K562 (cell line): ENCODE data around the gene GPX5. TPM values are rescaled to one million over a fixed set of nuclear protein-coding genes. Genes with fewer than 3 reads are reported as not detected.

Experiments used
- CEBPB ChIP-seq: fragments of 450-650 bp; IDR thresholded peaks from 2 replicates; pipeline ENCODE4 v1.6.1; 2016; ENCODE audit warnings: missing genetic modification characterization, missing compliant biosample characterization
- DDX20 ChIP-seq: fragments of 450-650 bp; IDR thresholded peaks from 2 replicates; pipeline ENCODE4 v1.6.1; 2016; ENCODE audit warnings: missing genetic modification characterization, low read depth, mild to moderate bottlenecking, missing compliant biosample characterization, moderate library complexity
- DMBX1 ChIP-seq: fragments of 250-450 bp; sonication (Bioruptor Pico); IDR thresholded peaks from 2 replicates; pipeline ENCODE4 v1.8.0; 2022; ENCODE audit warnings: inconsistent platforms, mild to moderate bottlenecking, moderate library complexity, borderline replicate concordance
- DPF2 ChIP-seq: fragments of 450-650 bp; IDR thresholded peaks from 2 replicates; pipeline ENCODE4 v1.6.1; 2016
- EP400 ChIP-seq: fragments of 450-650 bp; IDR thresholded peaks from 2 replicates; pipeline ENCODE4 v1.6.1; 2017; ENCODE audit warnings: antibody characterized with exemption, mild to moderate bottlenecking, moderate library complexity
- HDAC6 ChIP-seq: IDR thresholded peaks from 2 replicates; pipeline ENCODE4 v1.6.1; 2012; ENCODE audit warnings: low read depth, mild to moderate bottlenecking, control low read depth, inconsistent platforms, low read length, moderate library complexity
- MIER1 ChIP-seq: fragments of 450-650 bp; IDR thresholded peaks from 2 replicates; pipeline ENCODE4 v1.6.1; 2016; ENCODE audit warnings: antibody characterized with exemption, mild to moderate bottlenecking, low read depth
- PURB ChIP-seq: sonication (generic); formaldehyde crosslinking; IDR thresholded peaks from 2 replicates; pipeline ENCODE4 v1.9.0; 2021; ENCODE audit warnings: low read depth, mild to moderate bottlenecking, missing genetic modification reagents
- RBFOX2 ChIP-seq: fragments of 200-400 bp; formaldehyde crosslinking; IDR thresholded peaks from 2 replicates; pipeline ENCODE4 v1.6.1; 2017; ENCODE audit warnings: low read depth, mild to moderate bottlenecking, low read length, moderate library complexity
- ZBTB2 ChIP-seq: fragments of 450-650 bp; IDR thresholded peaks from 2 replicates; pipeline ENCODE4 v1.6.1; 2016; ENCODE audit warnings: antibody characterized with exemption
- ZKSCAN8 ChIP-seq: fragments of 200-800 bp; sonication (Bioruptor generic); IDR thresholded peaks from 2 replicates; pipeline ENCODE4 v1.6.1; 2016; ENCODE audit warnings: missing genetic modification characterization, missing compliant biosample characterization
- ZMIZ1 ChIP-seq, 2 experiments: fragments of 150-350 bp in 1 of 2; IDR thresholded peaks; 2 replicates each; pipeline ENCODE4 v1.6.1; 2012 to 2016; ENCODE audit warnings: low read depth in 2 of 2, low read length in 2 of 2, mild to moderate bottlenecking in 1 of 2, moderate library complexity in 1 of 2
- ZNF644 ChIP-seq: fragments of 200-800 bp; sonication (Bioruptor generic); IDR thresholded peaks from 2 replicates; pipeline ENCODE4 v1.6.1; 2016; ENCODE audit warnings: low read depth, missing genetic modification characterization, missing compliant biosample characterization
- polyA plus RNA-seq, 8 experiments: library from polyadenylated mRNA; depleted of rRNA in 4 of 8; stranded (reverse) in 5 of 8; unstranded in 3 of 8; fragments of >200 nt; fragmentation: Nextera tagmentation in 2 of 8; fragmentation: Illumina TruSeq in 1 of 8; extraction: Ambion mirVana in 2 of 8; extraction: Trizol in 1 of 8; gene quantifications; 2 replicates each; pipeline versions ENCODE4 v1.2.1 to v1.2.3, GENCODE V29; 2011 to 2014; ENCODE audit warnings: inconsistent platforms in 1 of 8, missing spikeins in 1 of 8
- total RNA-seq, 7 experiments: library from RNA; depleted of rRNA in 6 of 7; stranded (reverse); fragments of >200 nt in 6 of 7; fragmentation: Illumina TruSeq in 2 of 7; extraction: Trizol in 2 of 7; gene quantifications; 2 replicates each; pipeline versions ENCODE4 v1.2.1 to v1.2.3, GENCODE V29; 2011 to 2021; ENCODE audit warnings: low replicate concordance in 1 of 7
- TF ChIP-seq, protein P1 (sequence below): fragments of 450-650 bp; conservative IDR thresholded peaks from 2 replicates; pipeline ENCODE4 v1.6.1; 2016; ENCODE audit warnings: missing genetic modification characterization, low read depth, mild to moderate bottlenecking, control low read depth, missing compliant biosample characterization
- TF ChIP-seq, protein P2 (sequence below): sonication (generic); formaldehyde crosslinking; IDR thresholded peaks from 2 replicates; pipeline ENCODE4 v1.8.1; 2022; ENCODE audit warnings: missing genetic modification reagents
- TF ChIP-seq, protein P3 (sequence below): sonication (generic); formaldehyde crosslinking; IDR thresholded peaks from 2 replicates; pipeline ENCODE4 v1.4.0; 2020; ENCODE audit warnings: mild to moderate bottlenecking, missing genetic modification reagents

The GPX5 gene
- total and polyA plus RNA-seq, 9 of the 15 experiments (the other 6 are each of a cell fraction or from before 2014, with no cell fraction given), result 0.07 to 0.18 (median 0.15) TPM; not detected in 6

DNA sequence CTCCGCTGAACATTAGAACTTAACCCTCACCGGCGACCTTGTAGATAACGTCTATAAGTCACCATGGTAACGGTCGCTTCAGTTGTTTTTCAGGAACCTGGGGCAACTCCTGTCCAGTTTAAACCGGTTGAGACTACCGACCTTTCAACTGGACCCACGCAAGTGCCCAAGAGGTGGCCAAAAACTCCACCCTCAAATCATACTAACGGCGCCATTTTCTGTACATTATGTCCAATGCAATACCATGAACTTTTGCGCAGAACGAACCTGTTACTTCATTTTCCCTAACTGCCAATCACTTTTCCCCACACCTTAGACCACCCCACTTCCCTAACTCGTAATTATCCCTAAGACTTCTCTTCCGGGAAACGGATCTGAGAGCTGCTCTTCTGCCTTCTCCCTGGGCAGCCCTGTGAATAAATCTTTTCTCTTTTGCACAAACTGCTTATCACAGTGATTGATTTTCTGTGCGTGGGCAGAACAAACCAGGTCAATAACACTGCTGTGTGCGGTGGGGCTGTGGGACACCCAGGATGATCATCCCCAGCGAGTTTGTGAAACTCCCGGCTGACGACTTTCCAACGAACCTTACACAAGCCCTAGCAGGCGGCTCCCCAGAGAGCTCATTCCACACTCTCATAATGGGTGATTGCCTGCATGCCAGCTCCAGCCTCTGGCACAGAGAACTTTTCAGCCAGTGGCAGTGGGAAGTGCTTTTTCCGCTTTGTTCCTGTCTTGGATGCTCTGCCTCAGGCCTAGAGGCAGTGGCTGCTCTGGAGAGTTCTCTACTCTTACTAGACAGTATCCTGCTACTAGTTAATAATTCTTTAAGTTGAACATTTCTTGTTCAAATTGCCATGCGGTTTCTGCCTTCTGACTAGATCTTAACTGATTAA is 28.6 kb downstream of the GPX5 start (continued):
- TF ChIP-seq CEBPB (peak; percentile 54; the same call in 1 of the 2 replicates), ZMIZ1 (IDR thresholded peaks at IDR 0.05; ENCODE audit: low read depth in 2 of 2, low read length in 2 of 2) (no peak), DPF2 (peak; percentile 40; the same call in 1 of the 2 replicates), ZNF644 (tag) (peak; percentile 94), RBFOX2 (peak; percentile 53; the same call in 1 of the 2 replicates), ZBTB2 (peak; percentile 43; the same call in 1 of the 2 replicates), DMBX1 (peak; percentile 62; the same call in 1 of the 2 replicates), MIER1 (no peak), HDAC6 (no peak), PURB (CRISPR knock-in tag) (no peak), DDX20 (tag) (peak; percentile 85; the same call in 1 of the 2 replicates), ZKSCAN8 (peak; percentile 90), EP400 (peak; percentile 82)
- TF ChIP-seq, protein P1, sequence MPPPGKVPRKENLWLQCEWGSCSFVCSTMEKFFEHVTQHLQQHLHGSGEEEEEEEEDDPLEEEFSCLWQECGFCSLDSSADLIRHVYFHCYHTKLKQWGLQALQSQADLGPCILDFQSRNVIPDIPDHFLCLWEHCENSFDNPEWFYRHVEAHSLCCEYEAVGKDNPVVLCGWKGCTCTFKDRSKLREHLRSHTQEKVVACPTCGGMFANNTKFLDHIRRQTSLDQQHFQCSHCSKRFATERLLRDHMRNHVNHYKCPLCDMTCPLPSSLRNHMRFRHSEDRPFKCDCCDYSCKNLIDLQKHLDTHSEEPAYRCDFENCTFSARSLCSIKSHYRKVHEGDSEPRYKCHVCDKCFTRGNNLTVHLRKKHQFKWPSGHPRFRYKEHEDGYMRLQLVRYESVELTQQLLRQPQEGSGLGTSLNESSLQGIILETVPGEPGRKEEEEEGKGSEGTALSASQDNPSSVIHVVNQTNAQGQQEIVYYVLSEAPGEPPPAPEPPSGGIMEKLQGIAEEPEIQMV (tag), result peak; percentile 68
- TF ChIP-seq, protein P2, sequence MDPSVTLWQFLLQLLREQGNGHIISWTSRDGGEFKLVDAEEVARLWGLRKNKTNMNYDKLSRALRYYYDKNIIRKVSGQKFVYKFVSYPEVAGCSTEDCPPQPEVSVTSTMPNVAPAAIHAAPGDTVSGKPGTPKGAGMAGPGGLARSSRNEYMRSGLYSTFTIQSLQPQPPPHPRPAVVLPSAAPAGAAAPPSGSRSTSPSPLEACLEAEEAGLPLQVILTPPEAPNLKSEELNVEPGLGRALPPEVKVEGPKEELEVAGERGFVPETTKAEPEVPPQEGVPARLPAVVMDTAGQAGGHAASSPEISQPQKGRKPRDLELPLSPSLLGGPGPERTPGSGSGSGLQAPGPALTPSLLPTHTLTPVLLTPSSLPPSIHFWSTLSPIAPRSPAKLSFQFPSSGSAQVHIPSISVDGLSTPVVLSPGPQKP (CRISPR knock-in tag), result no peak
- TF ChIP-seq, protein P3, sequence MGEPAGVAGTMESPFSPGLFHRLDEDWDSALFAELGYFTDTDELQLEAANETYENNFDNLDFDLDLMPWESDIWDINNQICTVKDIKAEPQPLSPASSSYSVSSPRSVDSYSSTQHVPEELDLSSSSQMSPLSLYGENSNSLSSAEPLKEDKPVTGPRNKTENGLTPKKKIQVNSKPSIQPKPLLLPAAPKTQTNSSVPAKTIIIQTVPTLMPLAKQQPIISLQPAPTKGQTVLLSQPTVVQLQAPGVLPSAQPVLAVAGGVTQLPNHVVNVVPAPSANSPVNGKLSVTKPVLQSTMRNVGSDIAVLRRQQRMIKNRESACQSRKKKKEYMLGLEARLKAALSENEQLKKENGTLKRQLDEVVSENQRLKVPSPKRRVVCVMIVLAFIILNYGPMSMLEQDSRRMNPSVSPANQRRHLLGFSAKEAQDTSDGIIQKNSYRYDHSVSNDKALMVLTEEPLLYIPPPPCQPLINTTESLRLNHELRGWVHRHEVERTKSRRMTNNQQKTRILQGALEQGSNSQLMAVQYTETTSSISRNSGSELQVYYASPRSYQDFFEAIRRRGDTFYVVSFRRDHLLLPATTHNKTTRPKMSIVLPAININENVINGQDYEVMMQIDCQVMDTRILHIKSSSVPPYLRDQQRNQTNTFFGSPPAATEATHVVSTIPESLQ (CRISPR knock-in tag), result no peak
